ENCODE measurements around the gene FAM120A. TPM values are rescaled to one million over a fixed set of nuclear protein-coding genes. Genes with fewer than 3 reads are reported as not detected.
A peak's percentile ranks its signal among the peaks of the same experiment; 100 is the strongest.

Gene FAM120A
- total and polyA plus RNA-seq, 2 of the 13 experiments (the other 11 are each of a cell fraction or from before 2014, with no cell fraction given) = 41.3 to 44.4 TPM

DNA sequence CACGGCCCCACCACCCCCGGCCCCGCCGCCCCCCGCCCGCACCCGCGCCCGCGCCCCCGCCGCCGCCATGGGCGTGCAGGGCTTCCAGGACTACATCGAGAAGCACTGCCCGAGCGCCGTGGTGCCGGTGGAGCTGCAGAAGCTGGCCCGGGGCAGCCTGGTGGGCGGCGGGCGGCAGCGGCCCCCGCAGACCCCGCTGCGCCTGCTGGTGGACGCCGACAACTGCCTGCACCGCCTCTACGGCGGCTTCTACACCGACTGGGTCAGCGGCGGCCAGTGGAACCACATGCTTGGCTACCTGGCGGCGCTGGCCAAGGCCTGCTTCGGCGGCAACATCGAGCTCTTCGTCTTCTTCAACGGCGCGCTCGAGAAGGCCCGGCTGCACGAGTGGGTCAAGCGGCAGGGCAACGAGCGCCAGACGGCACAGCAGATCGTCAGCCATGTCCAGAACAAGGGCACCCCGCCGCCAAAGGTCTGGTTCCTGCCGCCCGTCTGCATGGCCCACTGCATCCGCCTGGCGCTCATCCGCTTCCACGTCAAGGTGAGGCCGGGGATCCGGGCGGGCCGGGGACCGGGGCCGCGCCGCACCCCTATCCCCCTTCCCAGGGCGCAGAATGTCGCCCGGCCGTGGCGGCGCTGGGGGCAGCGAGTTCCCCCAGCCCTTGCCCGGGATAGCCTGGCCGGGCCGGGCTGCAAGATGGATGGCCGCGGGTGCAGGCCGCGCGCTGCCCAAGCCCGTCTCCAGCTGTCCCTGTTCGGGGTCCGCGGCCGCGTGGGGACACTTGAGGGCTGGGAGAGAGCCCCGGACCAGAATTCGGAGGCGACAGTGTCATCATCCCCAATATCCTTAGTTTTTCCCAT, 594 bp downstream of the FAM120A start (continued):
- TF ChIP-seq, protein P1, sequence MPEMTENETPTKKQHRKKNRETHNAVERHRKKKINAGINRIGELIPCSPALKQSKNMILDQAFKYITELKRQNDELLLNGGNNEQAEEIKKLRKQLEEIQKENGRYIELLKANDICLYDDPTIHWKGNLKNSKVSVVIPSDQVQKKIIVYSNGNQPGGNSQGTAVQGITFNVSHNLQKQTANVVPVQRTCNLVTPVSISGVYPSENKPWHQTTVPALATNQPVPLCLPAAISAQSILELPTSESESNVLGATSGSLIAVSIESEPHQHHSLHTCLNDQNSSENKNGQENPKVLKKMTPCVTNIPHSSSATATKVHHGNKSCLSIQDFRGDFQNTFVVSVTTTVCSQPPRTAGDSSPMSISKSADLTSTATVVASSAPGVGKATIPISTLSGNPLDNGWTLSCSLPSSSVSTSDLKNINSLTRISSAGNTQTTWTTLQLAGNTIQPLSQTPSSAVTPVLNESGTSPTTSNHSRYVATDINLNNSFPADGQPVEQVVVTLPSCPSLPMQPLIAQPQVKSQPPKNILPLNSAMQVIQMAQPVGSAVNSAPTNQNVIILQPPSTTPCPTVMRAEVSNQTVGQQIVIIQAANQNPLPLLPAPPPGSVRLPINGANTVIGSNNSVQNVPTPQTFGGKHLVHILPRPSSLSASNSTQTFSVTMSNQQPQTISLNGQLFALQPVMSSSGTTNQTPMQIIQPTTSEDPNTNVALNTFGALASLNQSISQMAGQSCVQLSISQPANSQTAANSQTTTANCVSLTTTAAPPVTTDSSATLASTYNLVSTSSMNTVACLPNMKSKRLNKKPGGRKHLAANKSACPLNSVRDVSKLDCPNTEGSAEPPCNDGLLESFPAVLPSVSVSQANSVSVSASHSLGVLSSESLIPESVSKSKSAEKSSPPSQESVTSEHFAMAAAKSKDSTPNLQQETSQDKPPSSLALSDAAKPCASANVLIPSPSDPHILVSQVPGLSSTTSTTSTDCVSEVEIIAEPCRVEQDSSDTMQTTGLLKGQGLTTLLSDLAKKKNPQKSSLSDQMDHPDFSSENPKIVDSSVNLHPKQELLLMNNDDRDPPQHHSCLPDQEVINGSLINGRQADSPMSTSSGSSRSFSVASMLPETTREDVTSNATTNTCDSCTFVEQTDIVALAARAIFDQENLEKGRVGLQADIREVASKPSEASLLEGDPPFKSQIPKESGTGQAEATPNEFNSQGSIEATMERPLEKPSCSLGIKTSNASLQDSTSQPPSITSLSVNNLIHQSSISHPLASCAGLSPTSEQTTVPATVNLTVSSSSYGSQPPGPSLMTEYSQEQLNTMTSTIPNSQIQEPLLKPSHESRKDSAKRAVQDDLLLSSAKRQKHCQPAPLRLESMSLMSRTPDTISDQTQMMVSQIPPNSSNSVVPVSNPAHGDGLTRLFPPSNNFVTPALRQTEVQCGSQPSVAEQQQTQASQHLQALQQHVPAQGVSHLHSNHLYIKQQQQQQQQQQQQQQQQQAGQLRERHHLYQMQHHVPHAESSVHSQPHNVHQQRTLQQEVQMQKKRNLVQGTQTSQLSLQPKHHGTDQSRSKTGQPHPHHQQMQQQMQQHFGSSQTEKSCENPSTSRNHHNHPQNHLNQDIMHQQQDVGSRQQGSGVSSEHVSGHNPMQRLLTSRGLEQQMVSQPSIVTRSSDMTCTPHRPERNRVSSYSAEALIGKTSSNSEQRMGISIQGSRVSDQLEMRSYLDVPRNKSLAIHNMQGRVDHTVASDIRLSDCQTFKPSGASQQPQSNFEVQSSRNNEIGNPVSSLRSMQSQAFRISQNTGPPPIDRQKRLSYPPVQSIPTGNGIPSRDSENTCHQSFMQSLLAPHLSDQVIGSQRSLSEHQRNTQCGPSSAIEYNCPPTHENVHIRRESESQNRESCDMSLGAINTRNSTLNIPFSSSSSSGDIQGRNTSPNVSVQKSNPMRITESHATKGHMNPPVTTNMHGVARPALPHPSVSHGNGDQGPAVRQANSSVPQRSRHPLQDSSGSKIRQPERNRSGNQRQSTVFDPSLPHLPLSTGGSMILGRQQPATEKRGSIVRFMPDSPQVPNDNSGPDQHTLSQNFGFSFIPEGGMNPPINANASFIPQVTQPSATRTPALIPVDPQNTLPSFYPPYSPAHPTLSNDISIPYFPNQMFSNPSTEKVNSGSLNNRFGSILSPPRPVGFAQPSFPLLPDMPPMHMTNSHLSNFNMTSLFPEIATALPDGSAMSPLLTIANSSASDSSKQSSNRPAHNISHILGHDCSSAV (CRISPR knock-in tag; IDR thresholded peaks at IDR 0.05; ENCODE audit: borderline replicate concordance) = no peak
- peak; percentile 75; the same call in 1 of the 2 replicates for TF ChIP-seq ZNF547 (CRISPR knock-in tag; IDR thresholded peaks at IDR 0.05)
- TF ChIP-seq, protein P2, sequence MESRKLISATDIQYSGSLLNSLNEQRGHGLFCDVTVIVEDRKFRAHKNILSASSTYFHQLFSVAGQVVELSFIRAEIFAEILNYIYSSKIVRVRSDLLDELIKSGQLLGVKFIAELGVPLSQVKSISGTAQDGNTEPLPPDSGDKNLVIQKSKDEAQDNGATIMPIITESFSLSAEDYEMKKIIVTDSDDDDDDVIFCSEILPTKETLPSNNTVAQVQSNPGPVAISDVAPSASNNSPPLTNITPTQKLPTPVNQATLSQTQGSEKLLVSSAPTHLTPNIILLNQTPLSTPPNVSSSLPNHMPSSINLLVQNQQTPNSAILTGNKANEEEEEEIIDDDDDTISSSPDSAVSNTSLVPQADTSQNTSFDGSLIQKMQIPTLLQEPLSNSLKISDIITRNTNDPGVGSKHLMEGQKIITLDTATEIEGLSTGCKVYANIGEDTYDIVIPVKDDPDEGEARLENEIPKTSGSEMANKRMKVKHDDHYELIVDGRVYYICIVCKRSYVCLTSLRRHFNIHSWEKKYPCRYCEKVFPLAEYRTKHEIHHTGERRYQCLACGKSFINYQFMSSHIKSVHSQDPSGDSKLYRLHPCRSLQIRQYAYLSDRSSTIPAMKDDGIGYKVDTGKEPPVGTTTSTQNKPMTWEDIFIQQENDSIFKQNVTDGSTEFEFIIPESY (CRISPR knock-in tag; IDR thresholded peaks at IDR 0.05) = no peak
- no peak for TF ChIP-seq MEIS1 (CRISPR knock-in tag; IDR thresholded peaks at IDR 0.05; ENCODE audit: borderline replicate concordance)
- no peak for TF ChIP-seq SETDB1 (CRISPR knock-in tag; IDR thresholded peaks at IDR 0.05; ENCODE audit: borderline replicate concordance)
- no peak for TF ChIP-seq RBM22 (optimal IDR thresholded peaks at IDR 0.05; ENCODE audit: low read length)
- TF ChIP-seq POGZ (CRISPR knock-in tag; IDR thresholded peaks at IDR 0.05) = no peak
- no peak for TF ChIP-seq CBX2 (IDR thresholded peaks at IDR 0.05; ENCODE audit: low read depth, low read length)
- TF ChIP-seq CBX2 (CRISPR knock-in tag; IDR thresholded peaks at IDR 0.05; ENCODE audit: low read depth) = no peak

Measured in HepG2 (cell line).